ENCODE data around the gene MIS12. TPM values are rescaled to one million over a fixed set of nuclear protein-coding genes. Genes with fewer than 3 reads are reported as not detected.

MIS12 gene
- total RNA-seq, 4 donors from 2014 or later: 5.6 to 39.2 (median 13.4) TPM

- TF ChIP-seq POLR2A (IDR thresholded peaks at IDR 0.05) (no peak), CTCF (IDR thresholded peaks at IDR 0.05) (no peak)
- Histone ChIP-seq H3K4me3 (peak overlapping the region; percentile 87 to 92), H3K27ac (no peak overlapping the region), H3K27me3 (no peaks in the 10 kb centered on the region), H3K9me3 (no peaks in the 10 kb centered on the region), H3K4me1 (peaks cover 10 to 12% of the 10 kb centered on the region in 2 donors), H3K36me3 (no peaks in the 10 kb centered on the region)
- no peak for DNase-seq
- intact Hi-C loops (cut with DNase I; ENCODE audit: low total_unique reads): no loop called here
These were observed 18.9 kb upstream of the MIS12 start for GRCh38 chr17:5467416-5467815.

GRCh38 chr17:5468075-5468473 is 18.3 kb upstream of the MIS12 start:
- Histone ChIP-seq H3K36me3 (no peaks in the 10 kb centered on the region), H3K27ac (peak overlapping the region in 1 of 2 donors; percentile 80), H3K4me1 (peaks cover 10 to 12% of the 10 kb centered on the region in 2 donors), H3K27me3 (no peaks in the 10 kb centered on the region), H3K9me3 (no peaks in the 10 kb centered on the region), H3K4me3 (peak overlapping the region; percentile 87 to 92)
- intact Hi-C loops (cut with DNase I; ENCODE audit: low total_unique reads): no loop called here
- DNase-seq: no peak
- TF ChIP-seq POLR2A (IDR thresholded peaks at IDR 0.05) (no peak), CTCF (IDR thresholded peaks at IDR 0.05) (no peak)

GRCh38 chr17:5472511-5472910 is 13.9 kb upstream of the MIS12 start:
- no peak for DNase-seq
- no peaks in the 10 kb centered on the region for H3K36me3 ChIP-seq
- peaks cover 0 to 5% of the 10 kb centered on the region in 2 donors for H3K4me1 ChIP-seq
- intact Hi-C loops (cut with DNase I; ENCODE audit: low total_unique reads): no loop called here
- TF ChIP-seq POLR2A (IDR thresholded peaks at IDR 0.05) (no peak), CTCF (IDR thresholded peaks at IDR 0.05) (no peak)
- no peak overlapping the region for H3K27ac ChIP-seq
- no peaks in the 10 kb centered on the region for H3K9me3 ChIP-seq
- H3K4me3 ChIP-seq: no peak overlapping the region
- H3K27me3 ChIP-seq: no peaks in the 10 kb centered on the region

GRCh38 chr17:5473906-5474305 is 12.5 kb upstream of the MIS12 start:
- no peaks in the 10 kb centered on the region for H3K4me1 ChIP-seq
- no peak for DNase-seq
- intact Hi-C loops (cut with DNase I; ENCODE audit: low total_unique reads): no loop called here
- H3K4me3 ChIP-seq: no peak overlapping the region
- TF ChIP-seq POLR2A (IDR thresholded peaks at IDR 0.05): no peak
- TF ChIP-seq CTCF (IDR thresholded peaks at IDR 0.05): no peak
- no peaks in the 10 kb centered on the region for H3K36me3 ChIP-seq
- no peak overlapping the region for H3K27ac ChIP-seq
- H3K27me3 ChIP-seq: no peaks in the 10 kb centered on the region
- H3K9me3 ChIP-seq: no peaks in the 10 kb centered on the region

GRCh38 chr17:5478992-5479391 is 7.4 kb upstream of the MIS12 start:
- Histone ChIP-seq H3K9me3 (no peaks in the 10 kb centered on the region), H3K27ac (no peak overlapping the region), H3K4me3 (no peak overlapping the region), H3K4me1 (no peaks in the 10 kb centered on the region), H3K36me3 (no peaks in the 10 kb centered on the region), H3K27me3 (no peaks in the 10 kb centered on the region)
- DNase-seq: no peak
- intact Hi-C loops (cut with DNase I; ENCODE audit: low total_unique reads): no loop called here
- no peak for TF ChIP-seq CTCF (IDR thresholded peaks at IDR 0.05)
- no peak for TF ChIP-seq POLR2A (IDR thresholded peaks at IDR 0.05)
